Spleen (tissue), 11 donors: ENCODE results near the gene AASDH. TPM values are rescaled to one million over a fixed set of nuclear protein-coding genes. Genes with fewer than 3 reads are reported as not detected.

Experiments
- DNase-seq: peaks from one replicate; pipeline ENCODE4 v3.0.0-alpha.2; 2020
- H3K27ac ChIP-seq, 8 donors: fragments of 200-600 bp; sonication (generic) in 7 of 8; 1 replicate in 4 of 8; 2 replicates in 4 of 8; pipeline versions ENCODE4 v1.5.0 to v1.8.0; 2016 to 2021; ENCODE audit warnings: inconsistent platforms in 4 of 8, mild to moderate bottlenecking in 4 of 8, moderate library complexity in 1 of 8
- H3K27me3 ChIP-seq, 7 donors: fragments of 200-600 bp; sonication (generic) in 6 of 7; replicated peaks in 1 of 7; 1 replicate in 4 of 7; 2 replicates in 3 of 7; pipeline versions ENCODE4 v1.5.0 to v1.8.0; 2016 to 2021; ENCODE audit warnings: inconsistent platforms in 3 of 7, mild to moderate bottlenecking in 1 of 7
- H3K36me3 ChIP-seq, 6 donors: fragments of 200-600 bp; sonication (generic) in 5 of 6; 1 replicate in 4 of 6; 2 replicates in 2 of 6; pipeline versions ENCODE4 v1.5.0 to v1.8.0; 2016 to 2021; ENCODE audit warnings: inconsistent platforms in 2 of 6
- H3K4me1 ChIP-seq, 6 donors: fragments of 200-600 bp; sonication (generic) in 5 of 6; 1 replicate in 3 of 6; 2 replicates in 3 of 6; pipeline versions ENCODE4 v1.5.0 to v1.8.0; 2016 to 2021; ENCODE audit warnings: inconsistent platforms in 3 of 6
- H3K4me3 ChIP-seq, 8 donors: fragments of 200-600 bp; sonication (generic) in 7 of 8; 1 replicate in 4 of 8; 2 replicates in 4 of 8; pipeline versions ENCODE4 v1.5.0 to v1.8.0; 2016 to 2021; ENCODE audit warnings: inconsistent platforms in 4 of 8, mild to moderate bottlenecking in 4 of 8, moderate library complexity in 2 of 8
- H3K9me3 ChIP-seq, 8 donors: fragments of 200-600 bp; sonication (generic) in 7 of 8; 1 replicate in 4 of 8; 2 replicates in 4 of 8; pipeline versions ENCODE4 v1.5.0 to v1.8.0; 2016 to 2021; ENCODE audit warnings: inconsistent platforms in 4 of 8
- POLR2A ChIP-seq, 3 donors: fragments of 450-650 bp; IDR thresholded peaks; one replicate each; pipeline ENCODE4 v1.5.1; 2017; ENCODE audit warnings: antibody characterized with exemption in 3 of 3, mild to moderate bottlenecking in 1 of 3
- POLR2AphosphoS5 ChIP-seq, 3 donors: sonication (generic); formaldehyde crosslinking; IDR thresholded peaks; one replicate each; pipeline ENCODE4 v1.5.1; 2017; ENCODE audit warnings: antibody characterized with exemption in 3 of 3
- WGBS, 5 donors: extraction: QIAGEN DNeasy Blood & Tissue Kit in 3 of 5; methylation state at CpG; one replicate each; pipeline versions ENCODE4 v1.1.5 to v1.1.7; 2013 to 2018; 5-methylcytosine and 5-hydroxymethylcytosine counted together
- intact Hi-C: fragments of 100-400 bp; cut with DNase I; formaldehyde crosslinking; loops from one replicate; pipeline ENCODE4 v1.15.0; 2023; ENCODE audit warnings: low total_unique reads
- polyA plus RNA-seq, 3 donors: library from polyadenylated mRNA; stranded (reverse); fragments of 200-250 nt; gene quantifications; one replicate each; pipeline ENCODE4 v1.2.1, GENCODE V29; 2013
- total RNA-seq, 7 donors: library from RNA; depleted of rRNA in 3 of 7; stranded (reverse); fragments of >200 nt in 3 of 7; fragmentation: NEBNext Ultra II Directional in 4 of 7; extraction: Animal tissue kit (Norgen Biotek cat#: 25700) in 4 of 7; gene quantifications; one replicate each; pipeline versions ENCODE4 v1.1.0 to v1.2.1, GENCODE V29; 2016 to 2021
- TF ChIP-seq, protein P1 (sequence below), 11 experiments: fragments of 200-600 bp in 7 of 11; fragments of 450-650 bp in 4 of 11; sonication (generic) in 4 of 11; IDR thresholded peaks in 8 of 11; conservative IDR thresholded peaks in 3 of 11; 1 replicate in 7 of 11; 2 replicates in 4 of 11; pipeline versions ENCODE4 v1.4.0 to v1.8.0; 2016 to 2021; ENCODE audit warnings: antibody characterized with exemption in 11 of 11, inconsistent platforms in 4 of 11, mild to moderate bottlenecking in 1 of 11
- donor health status: healthy with polysubstance abuse.
- donor health status: DM: no; HTN: no; CAD: no; lungs with moderate emphysema.
- donor health status: DM: no; HTN: no; CAD: no.
- donor health status: Bipolar disorder and iron deficiency.
- donor health status: healthy.
- donor health status: DM: no; HTN: no; CAD: no.
- donor health status: DM: yes; HTN: yes; CAD: no.

AASDH gene
- total and polyA plus RNA-seq, 10 donors, result 2.8 to 15.6 (median 10.5) TPM

DNA sequence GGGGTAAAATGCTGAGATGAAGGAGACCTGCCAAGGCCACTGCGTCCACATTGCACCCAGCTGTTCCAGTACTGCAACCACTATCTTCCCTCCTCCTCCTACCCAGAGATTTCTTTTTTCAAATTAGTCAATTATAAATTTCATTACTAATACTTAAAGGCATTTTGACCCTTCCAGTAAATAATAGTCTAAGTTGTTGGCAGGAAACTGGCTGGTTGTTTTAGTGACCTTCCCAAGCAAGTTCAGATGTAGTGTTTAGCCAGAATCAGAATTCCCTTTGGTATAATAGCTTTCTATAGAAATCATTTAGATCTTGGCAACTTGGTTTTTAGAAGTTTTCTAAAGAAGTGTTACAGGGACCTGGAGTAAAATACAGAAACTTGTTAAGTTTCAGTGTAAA lies 66.0 kb downstream of the AASDH start:
- no peak overlapping the region for H3K27ac ChIP-seq
- TF ChIP-seq, protein P1, sequence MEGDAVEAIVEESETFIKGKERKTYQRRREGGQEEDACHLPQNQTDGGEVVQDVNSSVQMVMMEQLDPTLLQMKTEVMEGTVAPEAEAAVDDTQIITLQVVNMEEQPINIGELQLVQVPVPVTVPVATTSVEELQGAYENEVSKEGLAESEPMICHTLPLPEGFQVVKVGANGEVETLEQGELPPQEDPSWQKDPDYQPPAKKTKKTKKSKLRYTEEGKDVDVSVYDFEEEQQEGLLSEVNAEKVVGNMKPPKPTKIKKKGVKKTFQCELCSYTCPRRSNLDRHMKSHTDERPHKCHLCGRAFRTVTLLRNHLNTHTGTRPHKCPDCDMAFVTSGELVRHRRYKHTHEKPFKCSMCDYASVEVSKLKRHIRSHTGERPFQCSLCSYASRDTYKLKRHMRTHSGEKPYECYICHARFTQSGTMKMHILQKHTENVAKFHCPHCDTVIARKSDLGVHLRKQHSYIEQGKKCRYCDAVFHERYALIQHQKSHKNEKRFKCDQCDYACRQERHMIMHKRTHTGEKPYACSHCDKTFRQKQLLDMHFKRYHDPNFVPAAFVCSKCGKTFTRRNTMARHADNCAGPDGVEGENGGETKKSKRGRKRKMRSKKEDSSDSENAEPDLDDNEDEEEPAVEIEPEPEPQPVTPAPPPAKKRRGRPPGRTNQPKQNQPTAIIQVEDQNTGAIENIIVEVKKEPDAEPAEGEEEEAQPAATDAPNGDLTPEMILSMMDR (IDR thresholded peaks at IDR 0.05 in 8 of 11, conservative IDR thresholded peaks at IDR 0.05 in 3 of 11), result no peak
- no peak for TF ChIP-seq POLR2A (IDR thresholded peaks at IDR 0.05)
- no peak for TF ChIP-seq POLR2AphosphoS5 (IDR thresholded peaks at IDR 0.05)
- no peaks in the 10 kb centered on the region for H3K27me3 ChIP-seq
- H3K4me1 ChIP-seq, result no peaks in the 10 kb centered on the region
- intact Hi-C loops, result no loop called here
- no peaks in the 10 kb centered on the region for H3K9me3 ChIP-seq
- H3K36me3 ChIP-seq, result no peaks in the 10 kb centered on the region
- 78 to 89% (median 87%) methylated on average over 1 of the region's 1 CpG for WGBS, 5 donors
- no peak overlapping the region for H3K4me3 ChIP-seq
- DNase-seq, result no peak

- intact Hi-C loops, result no loop called here
- WGBS, 5 donors, result 84 to 96% (median 94%) methylated on average over 5 of the region's 5 CpGs
- no peak for TF ChIP-seq POLR2AphosphoS5 (IDR thresholded peaks at IDR 0.05)
- TF ChIP-seq, protein P1 (IDR thresholded peaks at IDR 0.05 in 8 of 11, conservative IDR thresholded peaks at IDR 0.05 in 3 of 11), result no peak
- TF ChIP-seq POLR2A (IDR thresholded peaks at IDR 0.05), result no peak
- H3K4me3 ChIP-seq, result no peak overlapping the region
- H3K27me3 ChIP-seq, result no peaks in the 10 kb centered on the region
- no peak for DNase-seq
- H3K36me3 ChIP-seq, result no peaks in the 10 kb centered on the region
- H3K27ac ChIP-seq, result no peak overlapping the region
- H3K4me1 ChIP-seq, result no peaks in the 10 kb centered on the region
- no peaks in the 10 kb centered on the region for H3K9me3 ChIP-seq
These were observed 67.0 kb downstream of the AASDH start for GRCh38 chr4:56320293-56320692.

DNA sequence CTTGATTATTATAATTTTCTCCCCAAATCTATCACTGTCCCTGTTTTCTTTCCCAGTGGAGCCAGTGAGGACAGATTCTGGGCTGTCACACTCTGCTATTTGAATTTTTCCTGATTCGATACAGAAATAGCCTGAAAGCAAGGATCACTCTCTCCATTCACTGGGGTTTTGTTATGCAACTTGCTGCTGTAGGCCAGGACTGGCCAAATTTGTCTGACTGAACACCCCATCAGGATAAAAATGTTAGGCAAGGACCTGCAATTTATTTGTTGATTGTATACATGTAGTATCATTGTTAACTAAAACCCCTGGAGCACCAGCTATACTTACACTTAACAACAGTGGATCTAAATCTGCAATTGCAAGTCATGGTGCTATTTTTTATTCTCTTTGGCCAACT lies 68.7 kb downstream of the AASDH start:
- Histone ChIP-seq H3K4me1 (no peaks in the 10 kb centered on the region), H3K4me3 (no peak overlapping the region), H3K36me3 (no peaks in the 10 kb centered on the region), H3K27me3 (no peaks in the 10 kb centered on the region), H3K9me3 (peaks cover 0 to 6% (median 0%) of the 10 kb centered on the region in 8 donors), H3K27ac (no peak overlapping the region)
- TF ChIP-seq, protein P1 (IDR thresholded peaks at IDR 0.05 in 8 of 11, conservative IDR thresholded peaks at IDR 0.05 in 3 of 11), result no peak
- TF ChIP-seq POLR2A (IDR thresholded peaks at IDR 0.05) (no peak), POLR2AphosphoS5 (IDR thresholded peaks at IDR 0.05) (no peak)
- intact Hi-C loops, result no loop called here
- WGBS, 5 donors, result 95 to 100% (median 97%) methylated on average over 1 of the region's 1 CpG
- no peak for DNase-seq

- Histone ChIP-seq H3K9me3 (peaks cover 0 to 6% (median 0%) of the 10 kb centered on the region in 8 donors), H3K27ac (no peak overlapping the region), H3K36me3 (no peaks in the 10 kb centered on the region), H3K4me1 (no peaks in the 10 kb centered on the region), H3K4me3 (no peak overlapping the region), H3K27me3 (no peaks in the 10 kb centered on the region)
- DNase-seq, result no peak
- TF ChIP-seq POLR2AphosphoS5 (IDR thresholded peaks at IDR 0.05), result no peak
- no peak for TF ChIP-seq POLR2A (IDR thresholded peaks at IDR 0.05)
- TF ChIP-seq, protein P1 (IDR thresholded peaks at IDR 0.05 in 8 of 11, conservative IDR thresholded peaks at IDR 0.05 in 3 of 11), result no peak
- intact Hi-C loops, result no loop called here
These were observed 69.5 kb downstream of the AASDH start for GRCh38 chr4:56317749-56318148.
